Inflammatory macrophage treated with lipopolysaccharide for 4 hours (primary cell): ENCODE data around the gene RNFT2.
"Not testable (repeated sequence)": the region's sequence is repeated elsewhere in the genome, so short reads cannot be mapped to it uniquely, and the experiment has no call there.

Experiments used
- DNase-seq: peaks from one replicate; pipeline ENCODE4 v3.0.0-alpha.2; 2020

RNFT2 gene

DNA sequence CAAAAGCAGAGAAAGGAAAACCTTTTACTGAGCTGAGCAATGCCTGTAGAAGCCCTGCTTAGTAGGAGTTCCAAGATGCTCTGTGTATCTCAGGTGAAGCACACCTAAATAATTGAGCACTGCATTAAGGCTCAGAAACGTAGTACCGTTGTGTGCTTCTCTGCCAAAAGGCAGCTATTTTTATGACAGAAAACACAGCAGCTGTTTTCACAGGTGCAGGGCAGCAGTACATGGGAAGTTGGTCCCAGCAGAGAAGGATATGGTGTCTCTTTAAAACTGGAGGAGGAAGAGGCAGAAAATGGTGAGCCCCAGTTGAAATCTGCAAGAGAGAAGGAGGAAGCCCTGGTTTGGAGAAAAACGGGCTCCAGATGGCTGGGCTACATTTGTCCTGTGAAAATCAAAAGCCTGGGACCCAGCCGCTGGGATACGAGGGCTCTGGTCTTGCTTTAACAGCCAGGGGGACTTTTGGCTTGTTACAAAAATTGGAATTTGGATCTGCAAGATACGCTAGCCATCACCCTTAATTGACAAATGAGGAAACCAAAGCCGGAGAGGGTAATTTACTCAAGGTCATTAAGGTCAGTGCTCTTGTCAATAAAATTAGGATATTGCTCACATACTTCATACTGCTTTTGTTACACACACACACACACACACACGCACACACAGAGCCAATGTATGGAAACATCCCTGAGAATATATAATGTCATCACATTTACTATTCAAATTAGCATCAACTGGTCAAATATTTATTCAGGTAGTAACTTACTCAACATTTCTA is 27.6 kb upstream of the RNFT2 start:
- DNase-seq, result no peak

GRCh38 chr12:116712458-116713303 is 25.4 kb upstream of the RNFT2 start:
- DNase-seq, result no peak

- no peak for DNase-seq
Observed at GRCh38 chr12:116713527-116713926, 24.6 kb upstream of the RNFT2 start.

GRCh38 chr12:116714175-116714574 is 23.9 kb upstream of the RNFT2 start:
- no peak for DNase-seq

GRCh38 chr12:116717466-116718437 is 20.4 kb upstream of the RNFT2 start:
- DNase-seq, result no peak

DNA sequence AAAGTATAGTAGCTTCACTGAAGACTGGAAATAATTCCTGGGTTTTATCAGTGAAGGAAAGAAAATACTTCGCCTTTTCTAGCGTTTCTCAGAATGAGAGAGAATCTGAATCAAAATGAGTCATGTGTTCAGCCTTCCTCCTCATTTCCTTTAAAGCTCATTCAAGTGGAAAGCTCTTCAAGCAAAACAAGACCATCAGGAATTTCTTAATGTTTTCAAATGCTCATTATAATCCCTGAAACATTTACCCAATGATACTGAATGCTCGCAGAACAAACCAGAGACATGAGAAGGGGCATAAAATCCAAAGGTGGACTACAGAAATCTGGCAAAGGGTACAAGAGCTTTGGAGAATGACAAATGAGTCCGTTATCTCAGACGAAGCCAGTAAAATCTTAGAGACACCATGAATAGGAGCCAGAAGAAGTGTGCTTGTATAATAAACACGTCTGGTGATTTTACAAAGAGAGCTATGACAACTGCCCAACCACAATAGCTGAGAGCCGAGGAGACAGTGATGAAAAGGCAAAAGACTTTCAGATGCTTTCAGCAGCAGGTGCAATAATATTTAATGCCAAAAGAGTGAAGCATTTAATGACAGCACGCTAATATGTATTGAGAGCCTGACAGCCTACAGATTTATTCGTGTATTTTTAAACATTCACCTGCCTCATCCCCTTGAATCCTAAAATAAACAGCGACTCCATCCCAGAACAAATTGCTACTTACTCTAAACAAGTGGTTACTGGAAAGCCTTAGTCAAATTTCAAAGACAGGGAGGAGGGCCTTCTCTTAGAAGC is 19.3 kb upstream of the RNFT2 start:
- DNase-seq, result no peak

DNA sequence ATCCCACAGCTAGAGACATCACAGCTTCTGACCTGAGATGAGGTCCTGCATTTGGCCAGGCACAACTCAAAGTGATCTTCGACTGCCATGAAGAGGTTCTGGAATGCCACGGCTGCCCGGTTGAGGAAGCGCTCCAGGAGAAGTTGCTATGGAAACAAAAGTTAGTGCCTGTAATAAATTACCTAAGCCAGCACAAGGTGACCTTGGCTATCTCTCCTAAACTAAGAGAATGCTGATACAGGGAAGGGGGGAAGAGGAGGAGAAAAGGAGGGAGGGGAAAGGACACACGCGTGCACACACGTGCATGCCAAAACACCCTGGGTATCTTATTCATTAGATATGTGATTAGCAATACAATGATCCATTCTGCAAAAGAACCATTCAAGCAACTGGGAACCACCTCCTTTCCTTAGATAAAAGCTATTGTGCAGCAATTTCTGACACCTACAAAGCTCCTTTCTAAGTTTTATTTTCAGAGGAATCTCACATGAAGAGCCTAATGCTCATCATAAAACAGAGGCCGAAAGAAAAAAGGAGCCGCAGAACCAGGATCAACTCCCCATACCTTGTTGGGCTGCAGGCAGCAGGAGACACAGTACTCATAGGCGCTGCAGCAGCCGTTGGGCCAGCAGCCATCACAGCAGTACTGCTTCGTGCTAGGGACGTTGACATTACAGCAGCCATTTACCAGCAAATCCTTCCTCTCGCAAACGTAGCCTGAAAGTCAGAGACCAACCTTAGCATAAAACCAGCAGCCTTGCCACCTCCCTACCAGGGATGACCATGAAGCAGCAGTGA is 18.2 kb upstream of the RNFT2 start:
- DNase-seq, result no peak

GRCh38 chr12:116722245-116722644 is 15.9 kb upstream of the RNFT2 start:
- no peak for DNase-seq

DNA sequence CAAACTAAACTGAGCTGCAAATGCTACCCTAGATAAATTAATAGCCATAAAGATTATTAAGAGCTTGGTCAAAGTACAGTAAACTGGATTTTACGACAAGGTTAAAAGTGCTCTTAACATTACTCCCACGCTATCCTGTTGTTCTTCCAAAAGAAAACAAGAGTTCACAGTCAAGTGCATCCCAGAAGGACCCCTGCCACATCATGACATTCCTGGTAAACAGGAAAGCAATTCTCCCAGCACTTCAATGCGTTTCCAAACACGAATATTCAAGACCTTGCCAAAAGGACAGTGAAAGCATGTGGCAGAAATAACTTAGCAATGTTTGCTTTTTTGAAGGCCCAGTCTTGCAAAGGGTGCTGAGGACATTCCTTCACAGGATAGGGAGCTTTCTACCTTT is 11.4 kb upstream of the RNFT2 start:
- DNase-seq, result no peak

- no peak for DNase-seq
Observed at GRCh38 chr12:116727261-116727660, 10.9 kb upstream of the RNFT2 start.

GRCh38 chr12:116727891-116728290 is 10.2 kb upstream of the RNFT2 start:
- DNase-seq, result no peak

DNA sequence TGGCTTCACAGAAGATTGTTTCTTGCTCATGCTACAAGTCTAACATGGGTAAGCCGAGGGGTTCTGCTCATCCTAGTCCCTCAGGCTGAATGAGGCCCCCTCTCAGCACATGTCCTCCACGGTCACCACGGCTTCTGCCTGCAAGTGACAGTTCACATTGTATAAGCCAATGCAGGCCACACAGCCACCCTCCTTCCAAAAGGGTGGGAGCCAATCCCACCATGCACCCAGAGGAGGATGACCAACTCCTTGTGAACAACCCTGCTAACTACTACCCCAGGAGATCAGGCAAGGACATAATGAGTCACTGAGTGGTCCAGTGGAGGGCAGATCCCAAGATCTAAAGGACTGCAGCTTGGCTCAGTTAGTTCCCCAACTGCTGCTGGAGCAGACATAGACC is 6.3 kb upstream of the RNFT2 start:
- DNase-seq, result no peak

- DNase-seq, result no peak
Observed at GRCh38 chr12:116734156-116734768, 3.9 kb upstream of the RNFT2 start.

DNA sequence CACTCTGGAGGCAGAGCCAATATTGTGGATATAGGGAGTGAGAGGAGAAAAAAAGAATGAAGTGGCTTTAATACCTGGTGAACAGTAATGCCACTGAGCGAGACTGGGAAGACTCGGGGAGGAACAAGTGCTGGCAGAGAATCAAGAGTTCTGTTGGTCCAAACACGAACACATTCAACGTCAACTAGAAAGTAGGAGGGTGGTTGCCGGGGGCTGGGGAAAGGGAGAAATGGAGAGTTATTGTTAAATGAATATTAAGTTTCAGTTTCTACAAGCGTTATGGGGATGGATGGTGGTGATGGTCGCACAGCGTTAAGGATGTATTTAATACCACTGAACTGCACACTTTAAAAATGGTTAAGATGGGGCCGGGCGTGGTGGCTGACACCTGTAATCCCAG is 3.0 kb upstream of the RNFT2 start:
- no peak for DNase-seq

- DNase-seq, result peak; percentile 27
Observed at GRCh38 chr12:116735951-116736599, 2.0 kb upstream of the RNFT2 start.

DNA sequence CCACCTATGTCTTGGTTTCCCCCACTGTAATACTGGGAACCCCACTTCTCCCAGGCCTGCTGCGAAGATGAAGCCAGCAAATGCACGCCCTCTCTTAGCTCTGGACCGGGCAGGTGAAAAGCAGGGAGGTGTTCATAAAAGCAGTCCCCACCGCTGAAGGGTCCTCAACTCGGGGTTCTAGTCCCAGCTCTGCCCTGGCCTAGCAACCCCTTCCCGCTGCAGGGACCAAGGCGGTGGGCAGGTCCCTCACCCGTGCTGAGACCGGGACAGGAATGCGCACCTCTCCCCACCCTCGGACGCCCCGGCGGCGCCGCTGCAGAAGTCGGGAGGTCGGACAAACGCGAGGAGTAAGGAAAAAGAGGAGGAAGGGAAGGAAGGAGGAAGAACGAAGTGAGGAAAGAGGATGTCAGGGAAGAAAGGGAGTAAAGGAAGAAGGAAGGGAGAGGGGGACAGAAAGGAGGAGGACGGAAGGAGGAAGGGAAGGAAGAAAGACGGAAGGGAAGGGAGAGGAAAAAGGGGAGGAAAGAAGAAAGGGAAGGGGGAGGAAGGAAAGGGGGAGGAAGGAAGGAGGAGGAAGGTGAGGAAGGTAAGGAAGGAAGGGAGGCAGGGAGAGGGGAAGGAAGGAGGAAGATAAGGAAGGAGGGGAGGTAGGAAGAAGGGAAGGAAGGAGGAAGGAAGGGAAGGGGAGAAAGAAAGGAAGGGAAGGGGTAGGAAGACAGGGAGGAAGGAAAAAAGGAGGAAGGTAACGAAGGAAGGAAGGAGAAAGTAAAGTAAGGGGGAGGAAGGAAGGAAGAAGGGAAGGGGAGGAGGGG is 947 bp upstream of the RNFT2 start:
- no peak for DNase-seq

- DNase-seq, result no peak
Observed at GRCh38 chr12:116739381-116739887, 1.3 kb downstream of the RNFT2 start.

DNA sequence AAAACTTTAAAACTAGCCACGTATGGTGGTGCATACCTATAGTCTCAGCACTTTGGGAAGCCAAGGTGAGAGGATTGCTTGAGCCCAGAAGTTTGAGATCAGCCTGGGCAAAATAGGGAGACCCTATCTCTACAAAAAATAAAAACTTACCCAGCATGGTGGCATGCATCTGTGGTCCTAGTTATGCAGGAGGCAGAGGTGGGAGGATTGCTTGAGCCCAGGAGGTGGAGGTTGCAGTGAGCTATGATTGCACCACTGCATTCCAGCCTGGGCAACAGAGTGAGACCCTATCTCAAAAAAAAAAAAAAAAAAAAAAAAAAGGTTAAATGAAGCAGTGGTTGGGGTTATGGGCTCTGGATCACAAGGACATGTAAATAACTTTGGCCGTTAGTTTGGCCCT is 4.7 kb downstream of the RNFT2 start:
- DNase-seq, result not testable (repeated sequence)

DNA sequence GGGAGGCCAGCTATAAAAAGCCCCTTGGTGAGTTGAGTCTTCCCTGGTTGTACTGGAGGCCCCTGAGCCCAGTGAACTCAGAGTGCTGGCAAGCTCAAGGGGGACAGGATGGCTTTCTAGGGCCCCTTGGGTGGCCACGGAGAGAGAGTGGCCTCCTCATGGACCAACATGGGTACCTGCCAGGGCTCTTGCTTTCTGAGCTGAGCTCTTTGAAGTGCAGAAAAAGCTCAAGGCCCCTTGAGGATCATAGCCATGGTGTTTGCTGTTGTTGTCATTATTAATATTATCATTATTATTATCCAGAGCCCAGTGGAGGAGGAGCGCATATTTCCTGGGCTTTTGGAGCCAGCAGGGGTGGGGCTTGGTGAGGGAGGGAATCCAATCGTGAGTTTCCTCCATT is 6.7 kb downstream of the RNFT2 start:
- DNase-seq, result no peak
